KMS-11 (cell line): Measurements from ENCODE around the gene PTX4.

Experiments
- H2AFZ ChIP-seq: fragments of 200-600 bp; sonication (generic); 2 replicates; pipeline ENCODE4 v1.6.1; 2016; ENCODE audit warnings: antibody characterized with exemption, mixed run types, low read depth
- H3K27ac ChIP-seq: fragments of 200-600 bp; sonication (generic); 2 replicates; pipeline ENCODE4 v1.6.1; 2016; ENCODE audit warnings: mild to moderate bottlenecking, mixed run types
- H3K27me3 ChIP-seq: fragments of 200-600 bp; sonication (generic); 2 replicates; pipeline ENCODE4 v1.6.1; 2017; ENCODE audit warnings: mild to moderate bottlenecking, low read depth, mixed run types, moderate library complexity; ENCODE audit not compliant: insufficient read depth
- H3K36me3 ChIP-seq: fragments of 200-600 bp; sonication (generic); 2 replicates; pipeline ENCODE4 v1.6.1; 2017; ENCODE audit warnings: mild to moderate bottlenecking, mixed run types; ENCODE audit not compliant: insufficient read depth
- H3K4me1 ChIP-seq: fragments of 200-600 bp; sonication (generic); 2 replicates; pipeline ENCODE4 v1.6.1; 2016; ENCODE audit warnings: mild to moderate bottlenecking, low read depth, mixed run types; ENCODE audit not compliant: poor library complexity, severe bottlenecking
- H3K4me2 ChIP-seq: fragments of 200-600 bp; sonication (generic); 2 replicates; pipeline ENCODE4 v1.7.0; 2016; ENCODE audit warnings: mild to moderate bottlenecking, mixed run types
- H3K4me3 ChIP-seq: fragments of 200-600 bp; sonication (generic); IDR thresholded peaks from 2 replicates; pipeline ENCODE4 v1.6.1; 2017; ENCODE audit warnings: low read depth, low read length, mixed read lengths; ENCODE audit not compliant: insufficient read depth
- H3K79me2 ChIP-seq: fragments of 200-600 bp; sonication (generic); 2 replicates; pipeline ENCODE4 v1.6.1; 2016; ENCODE audit warnings: low read depth, mixed run types; ENCODE audit not compliant: insufficient read depth
- H3K9ac ChIP-seq: fragments of 200-600 bp; sonication (generic); 2 replicates; pipeline ENCODE4 v1.6.1; 2016; ENCODE audit warnings: mild to moderate bottlenecking, mixed run types
- H4K20me1 ChIP-seq: fragments of 200-600 bp; sonication (generic); 2 replicates; pipeline ENCODE4 v1.6.1; 2016; ENCODE audit warnings: mild to moderate bottlenecking, mixed run types; ENCODE audit not compliant: insufficient read depth
- TF ChIP-seq, protein P1 (sequence below): fragments of 200-600 bp; sonication (generic); conservative IDR thresholded peaks from 2 replicates; pipeline ENCODE4 v1.6.1; 2017; ENCODE audit warnings: low read depth, mild to moderate bottlenecking, antibody characterized with exemption, low read length, moderate library complexity, mixed read lengths

Gene PTX4

GRCh38 chr16:1492923-1493745, 4.4 kb upstream of the PTX4 start, which contains the start of gene TELO2:
TSS of gene TELO2 (plus strand) at chr16:1493360. CDS start at chr16:1494282, 922 bp downstream.
- Histone ChIP-seq H3K9ac (peak within 1 kb of the TSS; percentile 90), H3K36me3 (no peaks in the 10 kb centered on the region; the same call in 1 of the 2 replicates), H3K4me1 (peaks cover 15% of the 10 kb centered on the region), H4K20me1 (no peaks in the 10 kb centered on the region), H2AFZ (peak within 1 kb of the TSS; percentile 75), H3K27ac (peak within 1 kb of the TSS; percentile 58), H3K4me2 (peak within 1 kb of the TSS; percentile 71), H3K79me2 (peaks cover 20% of the 10 kb centered on the region), H3K27me3 (peaks cover 7% of the 10 kb centered on the region; the same call in 1 of the 2 replicates), H3K4me3 (no peak within 1 kb of the TSS)
- TF ChIP-seq, protein P1, sequence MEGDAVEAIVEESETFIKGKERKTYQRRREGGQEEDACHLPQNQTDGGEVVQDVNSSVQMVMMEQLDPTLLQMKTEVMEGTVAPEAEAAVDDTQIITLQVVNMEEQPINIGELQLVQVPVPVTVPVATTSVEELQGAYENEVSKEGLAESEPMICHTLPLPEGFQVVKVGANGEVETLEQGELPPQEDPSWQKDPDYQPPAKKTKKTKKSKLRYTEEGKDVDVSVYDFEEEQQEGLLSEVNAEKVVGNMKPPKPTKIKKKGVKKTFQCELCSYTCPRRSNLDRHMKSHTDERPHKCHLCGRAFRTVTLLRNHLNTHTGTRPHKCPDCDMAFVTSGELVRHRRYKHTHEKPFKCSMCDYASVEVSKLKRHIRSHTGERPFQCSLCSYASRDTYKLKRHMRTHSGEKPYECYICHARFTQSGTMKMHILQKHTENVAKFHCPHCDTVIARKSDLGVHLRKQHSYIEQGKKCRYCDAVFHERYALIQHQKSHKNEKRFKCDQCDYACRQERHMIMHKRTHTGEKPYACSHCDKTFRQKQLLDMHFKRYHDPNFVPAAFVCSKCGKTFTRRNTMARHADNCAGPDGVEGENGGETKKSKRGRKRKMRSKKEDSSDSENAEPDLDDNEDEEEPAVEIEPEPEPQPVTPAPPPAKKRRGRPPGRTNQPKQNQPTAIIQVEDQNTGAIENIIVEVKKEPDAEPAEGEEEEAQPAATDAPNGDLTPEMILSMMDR, result no peak

- Histone ChIP-seq H3K9ac (peak overlapping the region; percentile 90; the same call in 1 of the 2 replicates), H3K4me2 (peak overlapping the region; percentile 49), H4K20me1 (no peaks in the 10 kb centered on the region), H3K4me1 (peaks cover 15% of the 10 kb centered on the region), H3K79me2 (peaks cover 20% of the 10 kb centered on the region), H3K4me3 (no peak overlapping the region), H3K27ac (peak overlapping the region; percentile 58), H3K27me3 (peaks cover 12% of the 10 kb centered on the region; the same call in 1 of the 2 replicates), H2AFZ (peak overlapping the region; percentile 75), H3K36me3 (no peaks in the 10 kb centered on the region; the same call in 1 of the 2 replicates)
- TF ChIP-seq, protein P1, result no peak
Measured at GRCh38 chr16:1492082-1492922, 3.6 kb upstream of the PTX4 start.

DNA sequence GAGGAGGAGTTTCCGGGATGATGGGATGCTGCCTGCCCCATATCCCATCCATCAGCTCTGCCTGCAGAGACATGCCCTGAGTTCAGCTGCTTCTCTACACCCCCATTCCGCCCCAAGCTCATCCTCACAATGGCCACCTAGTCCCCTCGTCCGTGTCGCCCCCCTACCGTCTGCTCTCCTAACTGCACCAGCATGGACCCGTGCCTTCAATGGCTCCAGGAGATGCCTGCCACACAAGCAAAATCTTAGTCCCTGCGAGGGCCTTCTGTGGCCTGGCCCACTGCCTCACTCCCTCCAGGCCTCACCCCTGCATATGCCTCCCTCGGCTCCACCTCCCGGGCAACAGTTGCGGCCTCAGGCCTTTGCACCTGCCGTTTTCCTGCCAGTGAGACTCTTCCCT, 2.6 kb upstream of the PTX4 start:
- TF ChIP-seq, protein P1, result no peak
- Histone ChIP-seq H2AFZ (no peak overlapping the region), H3K79me2 (peaks cover 20% of the 10 kb centered on the region)

DNA sequence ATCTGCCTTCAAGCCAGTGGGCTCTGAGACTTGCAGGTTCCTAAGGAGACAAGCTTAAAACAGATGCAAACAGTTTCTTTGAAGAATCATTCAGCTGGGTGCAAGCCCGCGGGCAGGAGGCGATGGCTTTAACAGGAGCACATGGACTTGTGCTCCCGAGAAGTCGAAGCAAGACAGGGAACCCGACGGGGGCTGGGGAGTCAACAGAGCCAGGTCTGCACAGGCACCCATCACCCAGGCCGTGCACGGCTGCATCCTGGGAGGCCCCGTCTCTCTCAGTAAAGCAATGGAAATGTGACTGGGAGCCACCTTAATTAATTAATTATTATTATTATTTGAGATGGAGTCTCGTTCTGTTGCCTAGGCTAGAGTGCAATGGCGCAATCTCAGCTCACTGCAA, 333 bp upstream of the PTX4 start:
- Histone ChIP-seq H2AFZ (no peak overlapping the region), H3K4me1 (peaks cover 10% of the 10 kb centered on the region), H3K4me2 (no peak overlapping the region)

More for the DNA sequence above, 2.6 kb upstream of the PTX4 start:
- Histone ChIP-seq H4K20me1 (no peaks in the 10 kb centered on the region), H3K27me3 (peaks cover 22% of the 10 kb centered on the region), H3K9ac (no peak overlapping the region), H3K4me1 (peaks cover 15% of the 10 kb centered on the region), H3K4me2 (no peak overlapping the region), H3K27ac (no peak overlapping the region), H3K36me3 (no peaks in the 10 kb centered on the region; the same call in 1 of the 2 replicates), H3K4me3 (no peak overlapping the region)

More for the DNA sequence above, 333 bp upstream of the PTX4 start:
- Histone ChIP-seq H3K79me2 (peaks cover 7% of the 10 kb centered on the region), H4K20me1 (no peaks in the 10 kb centered on the region), H3K36me3 (no peaks in the 10 kb centered on the region), H3K27me3 (peaks cover 43% of the 10 kb centered on the region), H3K4me3 (no peak overlapping the region), H3K27ac (no peak overlapping the region), H3K9ac (no peak overlapping the region)
- TF ChIP-seq, protein P1, result no peak
